K562 (cell line): ENCODE data around the gene MYADML2. TPM values are rescaled to one million over a fixed set of nuclear protein-coding genes. Genes with fewer than 3 reads are reported as not detected.

Experiments
- BHLHE40 ChIP-seq: IDR thresholded peaks from 2 replicates; pipeline ENCODE4 v1.6.1; 2011; ENCODE audit warnings: low read length, improper control_type of control experiment
- CBX1 ChIP-seq: sonication (generic); IDR thresholded peaks from 2 replicates; pipeline ENCODE4 v1.6.1; 2016; ENCODE audit warnings: antibody characterized with exemption, low read depth, mild to moderate bottlenecking
- CHD2 ChIP-seq: IDR thresholded peaks from 2 replicates; pipeline ENCODE4 v1.6.1; 2011; ENCODE audit warnings: low read depth, low read length
- CREB1 ChIP-seq, 2 experiments: sonication (generic) in 1 of 2; formaldehyde crosslinking in 1 of 2; IDR thresholded peaks; 2 replicates each; pipeline versions ENCODE4 v1.6.1 to v1.8.0; 2012 to 2022; ENCODE audit warnings: inconsistent platforms in 1 of 2, mild to moderate bottlenecking in 1 of 2, missing genetic modification reagents in 1 of 2, moderate library complexity in 1 of 2
- CREBBP ChIP-seq: IDR thresholded peaks from one replicate; pipeline ENCODE4 v1.6.1; 2012; ENCODE audit warnings: low read depth, mild to moderate bottlenecking, control low read depth, inconsistent platforms, low read length
- CTBP1 ChIP-seq: fragments of 450-650 bp; IDR thresholded peaks from 2 replicates; pipeline ENCODE4 v1.6.1; 2016; ENCODE audit warnings: borderline replicate concordance
- E2F3 ChIP-seq: fragments of 250-450 bp; sonication (Bioruptor Pico); IDR thresholded peaks from 2 replicates; pipeline ENCODE4 v1.4.0; 2020; ENCODE audit warnings: mild to moderate bottlenecking
- FOSL1 ChIP-seq: fragments of 200-800 bp; sonication (Bioruptor generic); conservative IDR thresholded peaks from 2 replicates; pipeline ENCODE4 v1.6.1; 2016; ENCODE audit warnings: missing genetic modification characterization, missing compliant biosample characterization
- FOXP1 ChIP-seq: sonication (generic); formaldehyde crosslinking; IDR thresholded peaks from 2 replicates; pipeline ENCODE4 v1.8.0; 2022; ENCODE audit warnings: mild to moderate bottlenecking, missing genetic modification reagents
- KDM5B ChIP-seq: fragments of 200-600 bp; sonication (generic); IDR thresholded peaks from 2 replicates; pipeline ENCODE4 v1.6.1; 2012; ENCODE audit warnings: low read depth, mild to moderate bottlenecking, moderate library complexity, low read length, control low read depth, inconsistent platforms; ENCODE audit not compliant: insufficient replicate concordance
- MCM2 ChIP-seq: fragments of 450-650 bp; IDR thresholded peaks from 2 replicates; pipeline ENCODE4 v1.6.1; 2017; ENCODE audit warnings: low read depth, mild to moderate bottlenecking
- MLX ChIP-seq, 2 experiments: fragments of 450-650 bp in 1 of 2; sonication (generic) in 1 of 2; formaldehyde crosslinking; conservative IDR thresholded peaks; 2 replicates each; pipeline versions ENCODE4 v1.4.0 to v1.8.1; 2020 to 2022; ENCODE audit warnings: mild to moderate bottlenecking in 1 of 2, missing genetic modification reagents in 1 of 2
- NCOR1 ChIP-seq: fragments of 450-650 bp; IDR thresholded peaks from 2 replicates; pipeline ENCODE4 v1.6.1; 2016; ENCODE audit warnings: mild to moderate bottlenecking, moderate library complexity
- NR3C1 ChIP-seq: sonication (generic); formaldehyde crosslinking; IDR thresholded peaks from 2 replicates; pipeline ENCODE4 v1.8.1; 2022; ENCODE audit warnings: missing genetic modification reagents
- TFE3 ChIP-seq: fragments of 450-650 bp; formaldehyde crosslinking; IDR thresholded peaks from 2 replicates; pipeline ENCODE4 v1.4.0; 2020; ENCODE audit warnings: mild to moderate bottlenecking, mixed read lengths
- ZBTB17 ChIP-seq: fragments of 450-650 bp; formaldehyde crosslinking; IDR thresholded peaks from 2 replicates; pipeline ENCODE4 v1.4.0; 2020; ENCODE audit warnings: mild to moderate bottlenecking
- ZKSCAN3 ChIP-seq: fragments of 250-450 bp; sonication (Bioruptor Pico); IDR thresholded peaks from 2 replicates; pipeline ENCODE4 v1.4.0; 2020
- ZNF124 ChIP-seq: sonication (generic); formaldehyde crosslinking; IDR thresholded peaks from 2 replicates; pipeline ENCODE4 v1.8.1; 2022; ENCODE audit warnings: missing genetic modification reagents
- ZNF347 ChIP-seq: fragments of 450-650 bp; formaldehyde crosslinking; IDR thresholded peaks from 2 replicates; pipeline ENCODE4 v1.4.0; 2020; ENCODE audit warnings: low read depth, mild to moderate bottlenecking, moderate library complexity
- ZSCAN29 ChIP-seq: fragments of 450-650 bp; IDR thresholded peaks from 2 replicates; pipeline ENCODE4 v1.6.1; 2017
- polyA plus RNA-seq, 8 experiments: library from polyadenylated mRNA; depleted of rRNA in 4 of 8; stranded (reverse) in 5 of 8; unstranded in 3 of 8; fragments of >200 nt; fragmentation: Nextera tagmentation in 2 of 8; fragmentation: Illumina TruSeq in 1 of 8; extraction: Ambion mirVana in 2 of 8; extraction: Trizol in 1 of 8; gene quantifications; 2 replicates each; pipeline versions ENCODE4 v1.2.1 to v1.2.3, GENCODE V29; 2011 to 2014; ENCODE audit warnings: inconsistent platforms in 1 of 8, missing spikeins in 1 of 8
- total RNA-seq, 7 experiments: library from RNA; depleted of rRNA in 6 of 7; stranded (reverse); fragments of >200 nt in 6 of 7; fragmentation: Illumina TruSeq in 2 of 7; extraction: Trizol in 2 of 7; gene quantifications; 2 replicates each; pipeline versions ENCODE4 v1.2.1 to v1.2.3, GENCODE V29; 2011 to 2021; ENCODE audit warnings: low replicate concordance in 1 of 7
- TF ChIP-seq, protein P1 (sequence below), 2 experiments: fragments of 200-800 bp in 1 of 2; sonication (Bioruptor generic) in 1 of 2; sonication (generic) in 1 of 2; formaldehyde crosslinking in 1 of 2; IDR thresholded peaks in 1 of 2; conservative IDR thresholded peaks in 1 of 2; 2 replicates each; pipeline versions ENCODE4 v1.5.0 to v1.6.1; 2016 to 2020; ENCODE audit warnings: missing compliant biosample characterization in 1 of 2, missing genetic modification characterization in 1 of 2, missing genetic modification reagents in 1 of 2
- TF ChIP-seq, protein P2 (sequence below): fragments of 250-450 bp; sonication (Bioruptor Pico); IDR thresholded peaks from 2 replicates; pipeline ENCODE4 v1.4.0; 2020; ENCODE audit warnings: mild to moderate bottlenecking, moderate library complexity

Gene MYADML2
- total and polyA plus RNA-seq, 9 of the 15 experiments (the other 6 are each of a cell fraction or from before 2014, with no cell fraction given), result not detected

GRCh38 chr17:81977211-81977808, 30.3 kb upstream of the MYADML2 start, which contains the start of gene ASPSCR1 (continued):
- TF ChIP-seq MLX (CRISPR knock-in tag; conservative IDR thresholded peaks at IDR 0.05) (no peak), CHD2 (no peak), TFE3 (CRISPR knock-in tag) (peak; percentile 99), ZSCAN29 (no peak), FOSL1 (tag) (peak; percentile 60), FOXP1 (CRISPR knock-in tag) (peak; percentile 89), NCOR1 (peak; percentile 72), E2F3 (CRISPR knock-in tag) (peak; percentile 47; the same call in 1 of the 2 replicates), CBX1 (peak; percentile 72; the same call in 1 of the 2 replicates), NR3C1 (0 out of 2 replicates have a peak, but pooled peaks have one; percentile 15), MCM2 (no peak), BHLHE40 (peak; percentile 99), CREBBP (no peak), ZBTB17 (CRISPR knock-in tag) (peak; percentile 84; the same call in 1 of the 2 replicates), ZKSCAN3 (no peak), ZNF347 (CRISPR knock-in tag) (no peak), KDM5B (peak; percentile 73), CTBP1 (peak; percentile 84), CREB1 (IDR thresholded peaks at IDR 0.05) (peak; percentile 81), CREB1 (CRISPR knock-in tag; IDR thresholded peaks at IDR 0.05) (peak; percentile 88), ZNF124 (CRISPR knock-in tag) (no peak)
- TF ChIP-seq, protein P1, sequence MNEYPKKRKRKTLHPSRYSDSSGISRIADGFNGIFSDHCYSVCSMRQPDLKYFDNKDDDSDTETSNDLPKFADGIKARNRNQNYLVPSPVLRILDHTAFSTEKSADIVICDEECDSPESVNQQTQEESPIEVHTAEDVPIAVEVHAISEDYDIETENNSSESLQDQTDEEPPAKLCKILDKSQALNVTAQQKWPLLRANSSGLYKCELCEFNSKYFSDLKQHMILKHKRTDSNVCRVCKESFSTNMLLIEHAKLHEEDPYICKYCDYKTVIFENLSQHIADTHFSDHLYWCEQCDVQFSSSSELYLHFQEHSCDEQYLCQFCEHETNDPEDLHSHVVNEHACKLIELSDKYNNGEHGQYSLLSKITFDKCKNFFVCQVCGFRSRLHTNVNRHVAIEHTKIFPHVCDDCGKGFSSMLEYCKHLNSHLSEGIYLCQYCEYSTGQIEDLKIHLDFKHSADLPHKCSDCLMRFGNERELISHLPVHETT (CRISPR knock-in tag; conservative IDR thresholded peaks at IDR 0.05 in 1 of 2, IDR thresholded peaks at IDR 0.05 in 1 of 2), result peak in 1 of 2 experiments; percentile 99; a peak in 2 of 4 replicates
- TF ChIP-seq, protein P2, sequence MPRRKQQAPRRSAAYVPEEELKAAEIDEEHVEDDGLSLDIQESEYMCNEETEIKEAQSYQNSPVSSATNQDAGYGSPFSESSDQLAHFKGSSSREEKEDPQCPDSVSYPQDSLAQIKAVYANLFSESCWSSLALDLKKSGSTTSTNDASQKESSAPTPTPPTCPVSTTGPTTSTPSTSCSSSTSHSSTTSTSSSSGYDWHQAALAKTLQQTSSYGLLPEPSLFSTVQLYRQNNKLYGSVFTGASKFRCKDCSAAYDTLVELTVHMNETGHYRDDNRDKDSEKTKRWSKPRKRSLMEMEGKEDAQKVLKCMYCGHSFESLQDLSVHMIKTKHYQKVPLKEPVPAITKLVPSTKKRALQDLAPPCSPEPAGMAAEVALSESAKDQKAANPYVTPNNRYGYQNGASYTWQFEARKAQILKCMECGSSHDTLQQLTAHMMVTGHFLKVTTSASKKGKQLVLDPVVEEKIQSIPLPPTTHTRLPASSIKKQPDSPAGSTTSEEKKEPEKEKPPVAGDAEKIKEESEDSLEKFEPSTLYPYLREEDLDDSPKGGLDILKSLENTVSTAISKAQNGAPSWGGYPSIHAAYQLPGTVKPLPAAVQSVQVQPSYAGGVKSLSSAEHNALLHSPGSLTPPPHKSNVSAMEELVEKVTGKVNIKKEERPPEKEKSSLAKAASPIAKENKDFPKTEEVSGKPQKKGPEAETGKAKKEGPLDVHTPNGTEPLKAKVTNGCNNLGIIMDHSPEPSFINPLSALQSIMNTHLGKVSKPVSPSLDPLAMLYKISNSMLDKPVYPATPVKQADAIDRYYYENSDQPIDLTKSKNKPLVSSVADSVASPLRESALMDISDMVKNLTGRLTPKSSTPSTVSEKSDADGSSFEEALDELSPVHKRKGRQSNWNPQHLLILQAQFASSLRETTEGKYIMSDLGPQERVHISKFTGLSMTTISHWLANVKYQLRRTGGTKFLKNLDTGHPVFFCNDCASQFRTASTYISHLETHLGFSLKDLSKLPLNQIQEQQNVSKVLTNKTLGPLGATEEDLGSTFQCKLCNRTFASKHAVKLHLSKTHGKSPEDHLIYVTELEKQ (CRISPR knock-in tag), result no peak
